ENCODE measurements around the gene ROR1. TPM values are rescaled to one million over a fixed set of nuclear protein-coding genes. Genes with fewer than 3 reads are reported as not detected.

Gene ROR1
- polyA plus RNA-seq, 3 donors from 2014 or later: 1.1 to 3.3 (median 1.2) TPM

GRCh38 chr1:63955370-63956145, 181.7 kb downstream of the ROR1 start:
- Mint-ChIP-seq H3K9me3 (peaks cover 0 to 18% (median 3%) of the 10 kb centered on the region in 6 donors), H3K4me1 (no peaks in the 10 kb centered on the region), H3K4me3 (no peak overlapping the region), H3K27ac (no peak overlapping the region), H3K36me3 (no peaks in the 10 kb centered on the region), H3K27me3 (ENCODE audit: low read depth in 3 of 3) (peaks cover 2 to 15% (median 2%) of the 10 kb centered on the region in 3 donors)
- no peak for DNase-seq

- Mint-ChIP-seq H3K27ac (no peak overlapping the region), H3K4me3 (no peak overlapping the region), H3K36me3 (no peaks in the 10 kb centered on the region), H3K9me3 (peaks cover 0 to 16% (median 1%) of the 10 kb centered on the region in 6 donors), H3K27me3 (ENCODE audit: low read depth in 3 of 3) (peaks cover 2 to 15% (median 3%) of the 10 kb centered on the region in 3 donors), H3K4me1 (no peaks in the 10 kb centered on the region)
- no peak for DNase-seq
These were observed 184.7 kb downstream of the ROR1 start for GRCh38 chr1:63958556-63958955.

GRCh38 chr1:63960326-63960725, 186.5 kb downstream of the ROR1 start:
- no peaks in the 10 kb centered on the region for H3K4me1 Mint-ChIP-seq
- H3K36me3 Mint-ChIP-seq: no peaks in the 10 kb centered on the region
- peaks cover 0 to 15% (median 3%) of the 10 kb centered on the region in 3 donors for H3K27me3 Mint-ChIP-seq (ENCODE audit: low read depth in 3 of 3)
- DNase-seq: no peak
- peaks cover 0 to 7% (median 0%) of the 10 kb centered on the region in 6 donors for H3K9me3 Mint-ChIP-seq
- no peak overlapping the region for H3K27ac Mint-ChIP-seq
- no peak overlapping the region for H3K4me3 Mint-ChIP-seq

GRCh38 chr1:63966016-63966415, 192.2 kb downstream of the ROR1 start:
- Mint-ChIP-seq H3K27ac (no peak overlapping the region), H3K27me3 (ENCODE audit: low read depth in 3 of 3) (peaks cover 0 to 4% (median 2%) of the 10 kb centered on the region in 3 donors)

DNA sequence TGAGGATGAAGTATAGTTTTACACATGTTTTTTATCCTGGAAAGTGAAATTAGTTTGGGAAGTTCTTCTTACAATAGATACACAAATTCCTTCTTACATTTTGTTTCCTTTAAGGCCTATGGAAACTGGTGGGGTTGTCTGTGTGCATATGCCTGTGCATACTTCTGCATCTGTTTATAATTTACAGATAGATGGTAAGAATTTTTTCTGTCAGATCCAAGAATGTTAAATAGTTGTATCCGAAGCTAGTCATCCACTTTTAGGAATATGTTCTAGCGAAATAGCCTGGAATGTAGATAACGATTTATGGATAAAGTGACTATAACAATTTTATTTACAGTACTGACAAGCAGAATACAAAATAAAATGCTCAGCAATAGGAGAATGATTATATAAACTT, 194.1 kb downstream of the ROR1 start:
- Mint-ChIP-seq H3K4me1 (no peaks in the 10 kb centered on the region), H3K9me3 (no peaks in the 10 kb centered on the region), H3K36me3 (no peaks in the 10 kb centered on the region), H3K27me3 (ENCODE audit: low read depth in 3 of 3) (peaks cover 0 to 2% (median 1%) of the 10 kb centered on the region in 3 donors), H3K27ac (no peak overlapping the region), H3K4me3 (no peak overlapping the region)
- no peak for DNase-seq

More at GRCh38 chr1:63966016-63966415, 192.2 kb downstream of the ROR1 start:
- Mint-ChIP-seq H3K4me1 (no peaks in the 10 kb centered on the region), H3K9me3 (no peaks in the 10 kb centered on the region), H3K36me3 (no peaks in the 10 kb centered on the region), H3K4me3 (no peak overlapping the region)
- DNase-seq: no peak

DNA sequence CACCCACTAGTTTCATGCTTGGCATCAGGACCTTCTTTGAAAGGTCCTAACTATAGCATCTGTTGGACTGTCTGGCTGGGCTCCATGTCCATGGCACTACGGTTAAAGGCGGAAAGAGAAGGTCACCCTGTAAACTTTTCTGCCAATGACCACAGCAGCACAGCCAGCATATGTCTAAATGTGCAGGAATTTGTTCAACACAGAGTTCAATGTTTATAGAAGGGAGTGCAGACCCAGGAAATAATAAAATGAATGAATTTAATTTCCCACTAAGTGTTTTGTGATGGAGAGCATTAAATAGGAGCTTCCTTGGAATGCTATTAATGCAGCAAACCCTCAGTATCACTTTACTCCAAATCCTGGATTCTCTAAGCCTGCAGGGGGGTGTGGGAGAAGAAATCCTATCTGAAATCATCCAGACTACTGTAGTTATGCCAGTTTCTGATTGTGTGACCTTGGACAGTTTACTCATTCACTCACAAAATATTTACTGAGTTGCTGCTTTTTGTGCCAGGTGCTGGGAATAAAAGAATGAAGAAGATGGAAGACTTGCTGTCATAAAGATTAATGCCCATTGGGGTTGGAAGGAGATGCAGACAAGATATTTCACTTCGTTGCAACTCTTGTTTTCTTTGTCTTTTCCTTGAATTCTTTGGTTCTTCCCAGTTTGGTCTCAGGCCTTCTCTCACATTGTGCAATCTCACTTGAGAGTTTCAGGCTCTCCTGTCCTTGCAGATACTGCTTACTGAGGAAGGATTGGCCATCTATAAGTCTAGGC, 195.0 kb downstream of the ROR1 start:
- Mint-ChIP-seq H3K4me3 (no peak overlapping the region), H3K9me3 (no peaks in the 10 kb centered on the region), H3K36me3 (no peaks in the 10 kb centered on the region), H3K4me1 (no peaks in the 10 kb centered on the region), H3K27ac (no peak overlapping the region), H3K27me3 (ENCODE audit: low read depth in 3 of 3) (peaks cover 0 to 5% (median 1%) of the 10 kb centered on the region in 3 donors)
- no peak for DNase-seq

- no peaks in the 10 kb centered on the region for H3K9me3 Mint-ChIP-seq
These were observed 195.7 kb downstream of the ROR1 start for GRCh38 chr1:63969441-63969901.

GRCh38 chr1:63971557-63971956, 197.7 kb downstream of the ROR1 start:
- Mint-ChIP-seq H3K4me3 (no peak overlapping the region), H3K4me1 (no peaks in the 10 kb centered on the region), H3K9me3 (no peaks in the 10 kb centered on the region), H3K27me3 (ENCODE audit: low read depth in 3 of 3) (peaks cover 0 to 5% (median 1%) of the 10 kb centered on the region in 3 donors), H3K36me3 (no peaks in the 10 kb centered on the region), H3K27ac (no peak overlapping the region)
- no peak for DNase-seq

More at GRCh38 chr1:63969441-63969901, 195.7 kb downstream of the ROR1 start:
- no peak for DNase-seq
- Mint-ChIP-seq H3K27ac (no peak overlapping the region), H3K4me3 (no peak overlapping the region), H3K36me3 (no peaks in the 10 kb centered on the region), H3K4me1 (no peaks in the 10 kb centered on the region), H3K27me3 (ENCODE audit: low read depth in 3 of 3) (peaks cover 0 to 5% (median 1%) of the 10 kb centered on the region in 3 donors)

DNA sequence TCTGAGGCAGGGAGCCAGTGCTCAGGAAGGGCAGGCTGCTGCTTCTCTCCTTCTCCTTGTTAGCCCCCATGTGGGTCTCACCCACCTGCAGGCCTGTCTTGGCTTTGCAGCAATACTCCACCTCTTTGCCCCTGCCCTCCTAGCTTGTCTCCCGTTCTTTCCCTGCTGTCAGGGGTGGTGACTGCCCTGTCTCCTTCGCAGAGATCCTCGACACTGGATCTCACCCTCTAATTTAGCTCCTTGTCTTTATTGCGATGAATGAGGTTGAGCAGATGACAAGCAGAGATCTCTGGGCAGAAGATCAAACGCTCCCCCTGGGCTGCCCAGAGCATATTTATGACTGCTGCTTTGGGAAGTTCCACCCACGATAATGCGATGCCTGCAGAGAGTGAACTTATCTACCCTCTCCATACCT, 199.2 kb downstream of the ROR1 start:
- Mint-ChIP-seq H3K9me3 (no peaks in the 10 kb centered on the region), H3K27ac (no peak overlapping the region), H3K4me3 (no peak overlapping the region), H3K36me3 (no peaks in the 10 kb centered on the region), H3K4me1 (no peaks in the 10 kb centered on the region), H3K27me3 (ENCODE audit: low read depth in 3 of 3) (peaks cover 0 to 8% (median 1%) of the 10 kb centered on the region in 3 donors)
- DNase-seq: no peak

DNA sequence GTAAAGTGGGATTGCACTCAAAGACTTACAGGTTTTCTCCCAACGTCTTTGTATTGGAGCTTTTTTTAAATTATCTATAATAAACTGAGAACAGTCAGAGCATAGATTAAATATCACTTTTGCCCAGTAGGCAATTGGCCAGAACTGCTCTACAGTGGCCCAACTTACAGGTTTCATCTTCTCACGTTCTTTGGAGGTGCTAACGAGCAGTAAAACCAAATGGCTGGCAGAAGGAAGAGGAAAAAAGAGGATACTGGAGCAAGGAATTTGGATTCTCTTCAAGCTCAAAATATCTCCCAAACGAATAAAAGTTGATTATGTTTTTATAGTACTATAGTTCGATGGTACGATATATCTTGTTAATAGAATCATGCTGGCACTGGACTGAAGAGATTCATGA, 201.1 kb downstream of the ROR1 start:
- Mint-ChIP-seq H3K4me3 (no peak overlapping the region), H3K27ac (no peak overlapping the region), H3K4me1 (no peaks in the 10 kb centered on the region), H3K36me3 (no peaks in the 10 kb centered on the region), H3K27me3 (ENCODE audit: low read depth in 3 of 3) (peaks cover 0 to 7% (median 5%) of the 10 kb centered on the region in 3 donors), H3K9me3 (no peaks in the 10 kb centered on the region)
- DNase-seq: no peak

DNA sequence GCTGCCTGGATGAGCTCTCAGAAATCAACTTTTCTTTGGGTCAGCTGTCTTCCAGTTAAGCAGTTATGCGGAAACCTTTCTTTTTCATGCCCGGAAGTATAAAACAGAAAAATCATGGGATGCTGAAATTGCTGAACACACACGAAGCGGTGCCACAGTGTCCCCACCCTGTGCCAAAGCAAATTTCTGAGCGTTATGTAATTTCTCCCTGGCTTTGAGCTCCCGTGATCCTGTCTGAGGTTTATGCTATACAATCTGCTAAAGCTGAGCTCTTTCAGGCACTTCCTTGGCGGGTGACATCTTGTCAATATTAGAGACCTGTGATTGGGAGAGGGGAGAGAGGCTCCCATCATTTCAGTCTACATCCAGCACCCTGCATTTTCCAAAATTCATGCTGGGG, 201.7 kb downstream of the ROR1 start:
- H3K4me3 Mint-ChIP-seq: no peak overlapping the region
- DNase-seq: no peak
- H3K36me3 Mint-ChIP-seq: no peaks in the 10 kb centered on the region
- H3K27ac Mint-ChIP-seq: no peak overlapping the region
- H3K4me1 Mint-ChIP-seq: no peaks in the 10 kb centered on the region
- no peaks in the 10 kb centered on the region for H3K9me3 Mint-ChIP-seq
- peaks cover 0 to 7% (median 5%) of the 10 kb centered on the region in 3 donors for H3K27me3 Mint-ChIP-seq (ENCODE audit: low read depth in 3 of 3)

GRCh38 chr1:63976006-63976405, 202.2 kb downstream of the ROR1 start:
- H3K27ac Mint-ChIP-seq: no peak overlapping the region
- no peaks in the 10 kb centered on the region for H3K36me3 Mint-ChIP-seq
- no peaks in the 10 kb centered on the region for H3K9me3 Mint-ChIP-seq
- no peaks in the 10 kb centered on the region for H3K4me1 Mint-ChIP-seq
- peaks cover 0 to 7% (median 5%) of the 10 kb centered on the region in 3 donors for H3K27me3 Mint-ChIP-seq (ENCODE audit: low read depth in 3 of 3)
- H3K4me3 Mint-ChIP-seq: no peak overlapping the region
- DNase-seq: no peak

DNA sequence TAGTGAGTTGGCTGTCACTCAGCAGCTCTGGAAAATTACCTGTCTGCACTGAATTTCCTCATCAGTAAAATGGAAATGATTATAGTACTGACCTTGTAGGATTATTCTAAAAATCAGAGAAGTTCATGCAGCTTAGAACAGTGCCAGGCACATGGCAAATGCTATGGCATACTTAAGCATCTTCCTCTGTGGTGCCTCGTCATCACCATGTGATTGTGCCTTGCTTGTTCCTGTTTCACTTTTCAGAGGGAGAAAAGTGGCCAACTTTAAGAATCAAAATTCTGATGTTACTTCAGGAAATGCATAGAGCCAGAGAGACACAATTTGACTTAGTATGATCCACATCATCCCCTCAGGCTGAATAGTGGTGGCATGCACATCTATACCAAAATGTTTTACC, 203.6 kb downstream of the ROR1 start:
- Mint-ChIP-seq H3K27ac (no peak overlapping the region), H3K4me1 (no peaks in the 10 kb centered on the region), H3K27me3 (ENCODE audit: low read depth in 3 of 3) (peaks cover 0 to 7% (median 5%) of the 10 kb centered on the region in 3 donors), H3K9me3 (no peaks in the 10 kb centered on the region), H3K4me3 (no peak overlapping the region), H3K36me3 (no peaks in the 10 kb centered on the region)
- DNase-seq: no peak

DNA sequence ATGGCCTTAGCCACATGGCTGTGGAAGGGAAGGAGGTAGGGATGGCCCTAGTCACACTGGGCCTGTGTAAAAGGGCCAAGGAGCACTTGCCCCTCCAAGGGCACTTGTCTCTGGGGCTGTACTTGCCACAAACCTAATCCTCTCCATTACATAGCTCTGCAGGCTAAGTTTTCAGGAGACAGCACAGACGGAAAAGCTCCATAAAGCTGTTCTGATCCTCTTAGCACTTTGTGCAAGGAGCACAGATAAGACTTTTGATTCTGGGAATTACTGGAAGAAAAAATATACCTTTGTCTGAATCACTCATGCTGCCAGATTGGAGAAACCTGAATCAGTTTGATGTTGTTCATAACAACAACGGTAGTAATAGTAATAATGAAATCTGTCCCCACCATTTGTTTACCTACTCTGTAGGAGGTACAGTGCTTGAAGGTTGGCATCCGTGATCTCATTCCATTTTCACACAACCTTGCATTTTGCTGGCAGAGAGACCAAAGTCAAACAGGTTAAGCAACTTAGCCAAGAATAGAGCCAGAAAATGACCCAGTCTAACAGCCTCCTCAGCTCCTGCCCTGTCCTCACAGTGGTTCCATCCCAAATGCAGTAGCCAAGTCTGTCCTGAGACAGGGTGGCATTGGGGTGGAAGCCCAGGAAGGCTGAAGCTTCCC, 207.1 kb downstream of the ROR1 start:
- no peak for DNase-seq
- Mint-ChIP-seq H3K27ac (no peak overlapping the region), H3K36me3 (no peaks in the 10 kb centered on the region), H3K4me1 (no peaks in the 10 kb centered on the region), H3K9me3 (no peaks in the 10 kb centered on the region), H3K27me3 (ENCODE audit: low read depth in 3 of 3) (peaks cover 0 to 5% (median 3%) of the 10 kb centered on the region in 3 donors), H3K4me3 (no peak overlapping the region)
